K562 (cell line): ENCODE data around the gene AQP11. TPM values are rescaled to one million over a fixed set of nuclear protein-coding genes. Genes with fewer than 3 reads are reported as not detected.

ENCODE experiments used
- ATAC-seq: fragments of 200-7000 bp; cut with Tn5 transposase; 3 replicates; pipeline ENCODE4 v1.9.1; 2020; ENCODE audit warnings: moderate library complexity
- BruUV-seq: library from RNA; stranded (reverse); fragments of 400-500 nt; replicated peaks from 2 replicates; lab custom pipeline; 2021; lab: Mats Ljungman, UMichigan
- CTCF ChIA-PET: fragments of 300-600 bp; formaldehyde crosslinking; extraction: SDS; loops from one replicate; lab custom pipeline; 2021; ENCODE audit warnings: low intra/inter-chr PET ratio; lab: Yijun Ruan, JAX
- POLR2A ChIA-PET: fragments of 300-600, 350-650 bp; sonication (Branson Sonifier 250); formaldehyde crosslinking; extraction: SDS; loops from one replicate; lab custom pipeline; 2021; ENCODE audit warnings: antibody characterized with exemption, inconsistent platforms; lab: Yijun Ruan, JAX
- DNase-seq, 4 experiments: peaks; one replicate each; pipeline versions ENCODE4 v3.0.0 to v3.0.0-alpha.2; 2011 to 2018; ENCODE audit warnings: low spot score in 3 of 4, mixed read lengths in 3 of 4; ENCODE audit errors: extremely low read depth in 1 of 4
- FAIRE-seq: peaks from 2 replicates; lab custom pipeline; 2011; peaks lifted over from hg19 to GRCh38; lab: Jason Lieb, UNC
- H2AFZ ChIP-seq: 2 replicates; pipeline ENCODE4 v1.6.0; 2011; ENCODE audit warnings: low read depth, low read length, control low read depth, inconsistent platforms
- H3K27ac ChIP-seq: fragments of 200-600 bp; 3 replicates; pipeline ENCODE4 v1.8.0; 2011; ENCODE audit warnings: low read depth, mild to moderate bottlenecking, control low read depth, inconsistent platforms, low read length, moderate library complexity, mixed read lengths; ENCODE audit errors: extremely low read depth
- H3K27me3 ChIP-seq, 2 experiments: fragments of 300-600 bp in 1 of 2; 2 replicates in 1 of 2; 3 replicates in 1 of 2; pipeline versions ENCODE4 v1.6.0 to v1.8.0; 2011; ENCODE audit warnings: inconsistent platforms in 2 of 2, low read length in 2 of 2, mild to moderate bottlenecking in 1 of 2, mixed read lengths in 1 of 2, moderate library complexity in 1 of 2; ENCODE audit not compliant: control insufficient read depth in 2 of 2, insufficient read depth in 2 of 2
- H3K36me3 ChIP-seq: fragments of 300-600 bp; 3 replicates; pipeline ENCODE4 v1.8.0; 2011; ENCODE audit warnings: mild to moderate bottlenecking, low read length, inconsistent platforms; ENCODE audit not compliant: control insufficient read depth, insufficient read depth
- H3K4me1 ChIP-seq, 2 experiments: fragments of 200-600 bp in 1 of 2; replicated peaks in 1 of 2; 2 replicates in 1 of 2; 3 replicates in 1 of 2; pipeline versions ENCODE4 v1.5.1 to v1.8.0; 2011; ENCODE audit warnings: inconsistent platforms in 2 of 2, low read length in 2 of 2, mild to moderate bottlenecking in 1 of 2, mixed read lengths in 1 of 2, moderate library complexity in 1 of 2; ENCODE audit not compliant: control insufficient read depth in 2 of 2, insufficient read depth in 2 of 2
- H3K4me2 ChIP-seq: 2 replicates; pipeline ENCODE4 v1.6.1; 2011; ENCODE audit warnings: low read length, control low read depth, inconsistent platforms, mixed read lengths; ENCODE audit not compliant: insufficient read depth
- H3K4me3 ChIP-seq: fragments of 200-600 bp; sonication (generic), shearing (Covaris generic); 2 replicates; pipeline ENCODE4 v1.5.1; 2016; ENCODE audit warnings: control low read depth, inconsistent platforms
- H3K79me2 ChIP-seq: fragments of 200-600 bp; 3 replicates; pipeline ENCODE4 v1.8.0; 2011; ENCODE audit warnings: low read length, inconsistent platforms; ENCODE audit not compliant: control insufficient read depth, insufficient read depth
- H3K9ac ChIP-seq, 2 experiments: 2 replicates each; pipeline versions ENCODE4 v1.6.0 to v1.6.1; 2011; ENCODE audit warnings: low read depth in 2 of 2, low read length in 2 of 2, control low read depth in 1 of 2, inconsistent platforms in 1 of 2, mild to moderate bottlenecking in 1 of 2, mixed read lengths in 1 of 2; ENCODE audit not compliant: insufficient read depth in 1 of 2
- H3K9me1 ChIP-seq: one replicate; pipeline ENCODE4 v1.6.0; 2011; ENCODE audit warnings: inconsistent platforms, mild to moderate bottlenecking, low read length, moderate library complexity; ENCODE audit not compliant: control insufficient read depth, insufficient read depth
- H3K9me3 ChIP-seq: replicated peaks from 2 replicates; pipeline ENCODE4 v1.5.1; 2011; ENCODE audit warnings: low read depth, low read length, inconsistent platforms; ENCODE audit not compliant: control insufficient read depth, insufficient read depth
- H4K20me1 ChIP-seq: replicated peaks from 2 replicates; pipeline ENCODE4 v1.6.1; 2011; ENCODE audit warnings: low read length, inconsistent platforms, mixed read lengths; ENCODE audit not compliant: control insufficient read depth, insufficient read depth
- NFE2L1 ChIP-seq: fragments of 450-650 bp; IDR thresholded peaks from 2 replicates; pipeline ENCODE4 v1.6.1; 2016; ENCODE audit warnings: missing genetic modification characterization, low read depth, mild to moderate bottlenecking, missing compliant biosample characterization, moderate library complexity, borderline replicate concordance
- RBFOX2 ChIP-seq: fragments of 200-400 bp; formaldehyde crosslinking; IDR thresholded peaks from 2 replicates; pipeline ENCODE4 v1.6.1; 2017; ENCODE audit warnings: low read depth, mild to moderate bottlenecking, low read length, moderate library complexity
- SMC3 ChIP-seq: conservative IDR thresholded peaks from 2 replicates; pipeline ENCODE4 v1.6.1; 2011; ENCODE audit warnings: low read depth, low read length, improper control_type of control experiment; ENCODE audit not compliant: insufficient read depth
- THRA ChIP-seq: fragments of 450-650 bp; IDR thresholded peaks from 2 replicates; pipeline ENCODE4 v1.6.1; 2017; ENCODE audit warnings: mild to moderate bottlenecking, moderate library complexity
- ZFP36 ChIP-seq: fragments of 150-350 bp; IDR thresholded peaks from 2 replicates; pipeline ENCODE4 v1.6.1; 2018; ENCODE audit warnings: low read length, low read depth; ENCODE audit not compliant: partially characterized antibody
- ZNF551 ChIP-seq: fragments of 250-450 bp; sonication (Bioruptor Pico); IDR thresholded peaks from 2 replicates; pipeline ENCODE4 v1.5.0; 2021; ENCODE audit warnings: mild to moderate bottlenecking, moderate library complexity
- WGBS: fragments of 100-300 bp; shearing (Covaris generic); methylation state at CpG from one replicate; pipeline ENCODE4 v1.1.6; 2016; ENCODE audit warnings: low coverage, mixed read lengths; ENCODE audit not compliant: insufficient coverage; ENCODE audit errors: missing lambda C conversion rate; 5-methylcytosine and 5-hydroxymethylcytosine counted together
- in situ Hi-C: fragments of 300-500 bp; cut with MboI; formaldehyde crosslinking; loops from 4 replicates; pipeline ENCODE4 v1.15.0; 2018; ENCODE audit warnings: inconsistent platforms, mixed read lengths
- intact Hi-C: fragments of 100-400 bp; cut with micrococcal nuclease; formaldehyde crosslinking; loops from 2 replicates; pipeline ENCODE4 v1.14.2; 2022
- polyA plus RNA-seq, 8 experiments: library from polyadenylated mRNA; depleted of rRNA in 4 of 8; stranded (reverse) in 5 of 8; unstranded in 3 of 8; fragments of >200 nt; fragmentation: Nextera tagmentation in 2 of 8; fragmentation: Illumina TruSeq in 1 of 8; extraction: Ambion mirVana in 2 of 8; extraction: Trizol in 1 of 8; gene quantifications; 2 replicates each; pipeline versions ENCODE4 v1.2.1 to v1.2.3, GENCODE V29; 2011 to 2014; ENCODE audit warnings: inconsistent platforms in 1 of 8, missing spikeins in 1 of 8
- total RNA-seq, 7 experiments: library from RNA; depleted of rRNA in 6 of 7; stranded (reverse); fragments of >200 nt in 6 of 7; fragmentation: Illumina TruSeq in 2 of 7; extraction: Trizol in 2 of 7; gene quantifications; 2 replicates each; pipeline versions ENCODE4 v1.2.1 to v1.2.3, GENCODE V29; 2011 to 2021; ENCODE audit warnings: low replicate concordance in 1 of 7
- TF ChIP-seq, protein P1 (sequence below), 3 experiments: IDR thresholded peaks in 2 of 3; conservative IDR thresholded peaks in 1 of 3; 2 replicates each; pipeline ENCODE4 v1.5.1; 2011 to 2012; ENCODE audit warnings: low read length in 3 of 3, mild to moderate bottlenecking in 3 of 3, control low read depth in 2 of 3, improper control_type of control experiment in 1 of 3, inconsistent platforms in 1 of 3, low read depth in 1 of 3, mixed read lengths in 1 of 3, moderate library complexity in 1 of 3; ENCODE audit not compliant: insufficient read depth in 2 of 3
- TF ChIP-seq, protein P2 (sequence below), 2 experiments: fragments of 450-650 bp; formaldehyde crosslinking in 1 of 2; IDR thresholded peaks; 2 replicates each; pipeline versions ENCODE4 v1.4.0 to v1.6.1; 2014 to 2020; ENCODE audit warnings: mild to moderate bottlenecking in 2 of 2, borderline replicate concordance in 1 of 2, low read depth in 1 of 2

AQP11 gene
- total and polyA plus RNA-seq, 9 of the 15 experiments (the other 6 are each of a cell fraction or from before 2014, with no cell fraction given), result 0.09 to 1.0 (median 0.36) TPM

- Histone ChIP-seq H3K4me1 (no peaks in the 10 kb centered on the region), H3K27ac (no peak overlapping the region), H2AFZ (0 out of 2 replicates have a peak overlapping the region, but pooled peaks have one; percentile 33), H3K9me1 (no peaks in the 10 kb centered on the region), H4K20me1 (no peaks in the 10 kb centered on the region), H3K9me3 (no peaks in the 10 kb centered on the region; the same call in 1 of the 2 replicates), H3K9ac (no peak overlapping the region), H3K4me2 (no peak overlapping the region), H3K4me3 (no peak overlapping the region), H3K27me3 (no peaks in the 10 kb centered on the region; a peak in 1 of 5 replicates), H3K79me2 (no peaks in the 10 kb centered on the region), H3K36me3 (no peaks in the 10 kb centered on the region)
- POLR2A ChIA-PET, result interaction anchor here (0.7 to 1.0 kb wide), 2 partner anchors 8 to 352 kb away, joined by 3 read pairs; no protein-coding TSS in a partner anchor
- FAIRE-seq, result peak; percentile 91
- CTCF ChIA-PET, result interaction anchor here (0.6 to 3.1 kb wide), 9 partner anchors 72 to 558 kb away, joined by 3 to 15 read pairs (median 5); partner anchors contain the start of gene MYO7A
- peak; percentile 30 to 70 (median 40) for DNase-seq
- peak; percentile 74 for ATAC-seq
- BruUV-seq, result no TSS peak
- in situ Hi-C loops, result loop anchor here (10.0 kb wide), 1 partner anchor 353 kb away; no protein-coding TSS in a partner anchor
- intact Hi-C loops, result loop anchor here (1.0 to 5.0 kb wide), 3 partner anchors 76 to 421 kb away; partner anchors contain the start of gene PAK1
- WGBS, result 3% methylated on average over 9 of the region's 9 CpGs
- no peak for TF ChIP-seq ZNF551 (CRISPR knock-in tag)
- no peak for TF ChIP-seq ZFP36
- no peak for TF ChIP-seq RBFOX2
- TF ChIP-seq, protein P1, sequence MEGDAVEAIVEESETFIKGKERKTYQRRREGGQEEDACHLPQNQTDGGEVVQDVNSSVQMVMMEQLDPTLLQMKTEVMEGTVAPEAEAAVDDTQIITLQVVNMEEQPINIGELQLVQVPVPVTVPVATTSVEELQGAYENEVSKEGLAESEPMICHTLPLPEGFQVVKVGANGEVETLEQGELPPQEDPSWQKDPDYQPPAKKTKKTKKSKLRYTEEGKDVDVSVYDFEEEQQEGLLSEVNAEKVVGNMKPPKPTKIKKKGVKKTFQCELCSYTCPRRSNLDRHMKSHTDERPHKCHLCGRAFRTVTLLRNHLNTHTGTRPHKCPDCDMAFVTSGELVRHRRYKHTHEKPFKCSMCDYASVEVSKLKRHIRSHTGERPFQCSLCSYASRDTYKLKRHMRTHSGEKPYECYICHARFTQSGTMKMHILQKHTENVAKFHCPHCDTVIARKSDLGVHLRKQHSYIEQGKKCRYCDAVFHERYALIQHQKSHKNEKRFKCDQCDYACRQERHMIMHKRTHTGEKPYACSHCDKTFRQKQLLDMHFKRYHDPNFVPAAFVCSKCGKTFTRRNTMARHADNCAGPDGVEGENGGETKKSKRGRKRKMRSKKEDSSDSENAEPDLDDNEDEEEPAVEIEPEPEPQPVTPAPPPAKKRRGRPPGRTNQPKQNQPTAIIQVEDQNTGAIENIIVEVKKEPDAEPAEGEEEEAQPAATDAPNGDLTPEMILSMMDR (IDR thresholded peaks at IDR 0.05 in 2 of 3, conservative IDR thresholded peaks at IDR 0.05 in 1 of 3; ENCODE audit: insufficient read depth in 2 of 3, low read depth in 1 of 3, low read length in 3 of 3), result peak; percentile 63 to 89 (median 71); a peak in 5 of 6 replicates
- TF ChIP-seq THRA, result no peak
- TF ChIP-seq, protein P2, sequence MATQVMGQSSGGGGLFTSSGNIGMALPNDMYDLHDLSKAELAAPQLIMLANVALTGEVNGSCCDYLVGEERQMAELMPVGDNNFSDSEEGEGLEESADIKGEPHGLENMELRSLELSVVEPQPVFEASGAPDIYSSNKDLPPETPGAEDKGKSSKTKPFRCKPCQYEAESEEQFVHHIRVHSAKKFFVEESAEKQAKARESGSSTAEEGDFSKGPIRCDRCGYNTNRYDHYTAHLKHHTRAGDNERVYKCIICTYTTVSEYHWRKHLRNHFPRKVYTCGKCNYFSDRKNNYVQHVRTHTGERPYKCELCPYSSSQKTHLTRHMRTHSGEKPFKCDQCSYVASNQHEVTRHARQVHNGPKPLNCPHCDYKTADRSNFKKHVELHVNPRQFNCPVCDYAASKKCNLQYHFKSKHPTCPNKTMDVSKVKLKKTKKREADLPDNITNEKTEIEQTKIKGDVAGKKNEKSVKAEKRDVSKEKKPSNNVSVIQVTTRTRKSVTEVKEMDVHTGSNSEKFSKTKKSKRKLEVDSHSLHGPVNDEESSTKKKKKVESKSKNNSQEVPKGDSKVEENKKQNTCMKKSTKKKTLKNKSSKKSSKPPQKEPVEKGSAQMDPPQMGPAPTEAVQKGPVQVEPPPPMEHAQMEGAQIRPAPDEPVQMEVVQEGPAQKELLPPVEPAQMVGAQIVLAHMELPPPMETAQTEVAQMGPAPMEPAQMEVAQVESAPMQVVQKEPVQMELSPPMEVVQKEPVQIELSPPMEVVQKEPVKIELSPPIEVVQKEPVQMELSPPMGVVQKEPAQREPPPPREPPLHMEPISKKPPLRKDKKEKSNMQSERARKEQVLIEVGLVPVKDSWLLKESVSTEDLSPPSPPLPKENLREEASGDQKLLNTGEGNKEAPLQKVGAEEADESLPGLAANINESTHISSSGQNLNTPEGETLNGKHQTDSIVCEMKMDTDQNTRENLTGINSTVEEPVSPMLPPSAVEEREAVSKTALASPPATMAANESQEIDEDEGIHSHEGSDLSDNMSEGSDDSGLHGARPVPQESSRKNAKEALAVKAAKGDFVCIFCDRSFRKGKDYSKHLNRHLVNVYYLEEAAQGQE (IDR thresholded peaks at IDR 0.05; ENCODE audit: borderline replicate concordance), result peak; percentile 67; the same call in 1 of the 2 replicates
- TF ChIP-seq, protein P2 (CRISPR knock-in tag; IDR thresholded peaks at IDR 0.05; ENCODE audit: low read depth), result no peak
- TF ChIP-seq NFE2L1, result no peak
- TF ChIP-seq SMC3, result peak; percentile 45; the same call in 1 of the 2 replicates
Measured at GRCh38 chr11:77547863-77548551, 41.7 kb upstream of the AQP11 start.
